GM21717 (cell line): Measurements from ENCODE around the gene SPINK14.

Experiments
- ATAC-seq: cut with Tn5 transposase; IDR thresholded peaks from one replicate; pipeline ENCODE4 v1.9.1; 2021; ENCODE audit warnings: mild to moderate bottlenecking, moderate library complexity; ENCODE audit not compliant: unreplicated experiment

Gene SPINK14

GRCh38 chr5:148193202-148193601 is 24.9 kb downstream of the SPINK14 start:
- no peak for ATAC-seq

GRCh38 chr5:148201151-148201550 is 32.8 kb downstream of the SPINK14 start:
- ATAC-seq, result no peak

- no peak for ATAC-seq
Measured at GRCh38 chr5:148202531-148203203, 34.3 kb downstream of the SPINK14 start, which contains the start of gene SPINK6. TSS of gene SPINK6 (plus strand) at chr5:148203042. CDS start at chr5:148203097, 55 bp downstream.

- no peak for ATAC-seq
Measured at GRCh38 chr5:148205044-148205806, 36.9 kb downstream of the SPINK14 start.

- no peak for ATAC-seq
Measured at GRCh38 chr5:148205865-148206264, 37.5 kb downstream of the SPINK14 start.

- no peak for ATAC-seq
Measured at GRCh38 chr5:148206620-148207019, 38.3 kb downstream of the SPINK14 start.

GRCh38 chr5:148208226-148208625 is 39.9 kb downstream of the SPINK14 start:
- no peak for ATAC-seq

GRCh38 chr5:148209151-148209770 is 40.9 kb downstream of the SPINK14 start:
- ATAC-seq, result no peak

GRCh38 chr5:148214665-148215185 is 46.4 kb downstream of the SPINK14 start:
- ATAC-seq, result no peak

- ATAC-seq, result no peak
Measured at GRCh38 chr5:148221508-148221907, 53.2 kb downstream of the SPINK14 start.

GRCh38 chr5:148224117-148224742 is 55.9 kb downstream of the SPINK14 start:
- ATAC-seq, result no peak
